Activated T-cell treated with anti-CD3 and anti-CD28 coated beads, Interleukin-2, amount 50 U/mL, for 72 hours (primary cell): ENCODE measurements around the gene ZNF19. TPM values are rescaled to one million over a fixed set of nuclear protein-coding genes. Genes with fewer than 3 reads are reported as not detected.
A peak's percentile ranks its signal among the peaks of the same experiment; 100 is the strongest.
"Not testable (repeated sequence)": the region's sequence is repeated elsewhere in the genome, so short reads cannot be mapped to it uniquely, and the experiment has no call there.

Experiments
- ATAC-seq, 2 donors: fragments of 150-1000 bp; cut with Tn5 transposase; replicated peaks in 1 of 2; 2 replicates each; pipeline ENCODE4 v1.10.0; 2021; ENCODE audit warnings: moderate library complexity in 2 of 2, mild to moderate bottlenecking in 1 of 2
- DNase-seq, 2 donors: peaks; one replicate each; pipeline ENCODE4 v3.0.0; 2021 to 2022; ENCODE audit warnings: mixed read lengths in 1 of 2
- H3K27ac Mint-ChIP-seq: one replicate; pipeline ENCODE4 v1.8.0; 2022; ENCODE audit warnings: mild to moderate bottlenecking, moderate library complexity, mixed read lengths
- H3K27me3 Mint-ChIP-seq: one replicate; pipeline ENCODE4 v1.8.0; 2022; ENCODE audit warnings: low read depth, mixed read lengths
- H3K36me3 Mint-ChIP-seq, 2 donors: one replicate each; pipeline ENCODE4 v1.8.0; 2022; ENCODE audit warnings: mixed read lengths in 2 of 2, mild to moderate bottlenecking in 1 of 2; ENCODE audit not compliant: insufficient read depth in 2 of 2
- H3K4me1 Mint-ChIP-seq: one replicate; pipeline ENCODE4 v1.8.0; 2022; ENCODE audit warnings: low read depth, mixed read lengths
- H3K4me3 Mint-ChIP-seq, 2 donors: one replicate each; pipeline ENCODE4 v1.8.0; 2022; ENCODE audit warnings: mild to moderate bottlenecking in 2 of 2, mixed read lengths in 2 of 2, moderate library complexity in 2 of 2
- H3K9me3 Mint-ChIP-seq, 2 donors: one replicate each; pipeline ENCODE4 v1.8.0; 2022; ENCODE audit warnings: mixed read lengths in 2 of 2
- total RNA-seq, 2 donors: library from RNA; stranded (reverse); gene quantifications; one replicate each; pipeline ENCODE4 v1.2.3, GENCODE V29; 2022

ZNF19 gene
- total RNA-seq, 2 donors from 2014 or later, result 4.5 to 4.9 TPM

- Mint-ChIP-seq H3K4me1 (no peaks in the 10 kb centered on the region), H3K9me3 (no peaks in the 10 kb centered on the region), H3K27me3 (no peaks in the 10 kb centered on the region), H3K36me3 (no peaks in the 10 kb centered on the region), H3K4me3 (no peak overlapping the region), H3K27ac (no peak overlapping the region)
- ATAC-seq (no peak), DNase-seq (no peak)
Measured at GRCh38 chr16:71504901-71505300, 15.8 kb upstream of the ZNF19 start.

GRCh38 chr16:71504051-71504450 lies 14.9 kb upstream of the ZNF19 start:
- H3K4me3 Mint-ChIP-seq, H3K36me3 Mint-ChIP-seq, DNase-seq, H3K9me3 Mint-ChIP-seq, H3K4me1 Mint-ChIP-seq, H3K27ac Mint-ChIP-seq, H3K27me3 Mint-ChIP-seq, ATAC-seq: not testable (repeated sequence)

- Mint-ChIP-seq H3K4me1 (no peaks in the 10 kb centered on the region), H3K27ac (no peak overlapping the region), H3K27me3 (no peaks in the 10 kb centered on the region), H3K4me3 (no peak overlapping the region), H3K36me3 (no peaks in the 10 kb centered on the region), H3K9me3 (no peaks in the 10 kb centered on the region)
- DNase-seq, result no peak
- no peak for ATAC-seq
Measured at GRCh38 chr16:71501547-71501946, 12.4 kb upstream of the ZNF19 start.

- H3K36me3 Mint-ChIP-seq, result no peaks in the 10 kb centered on the region
- no peaks in the 10 kb centered on the region for H3K9me3 Mint-ChIP-seq
- H3K4me1 Mint-ChIP-seq, result no peaks in the 10 kb centered on the region
- DNase-seq (no peak), ATAC-seq (no peak)
- H3K4me3 Mint-ChIP-seq, result no peak overlapping the region
- no peak overlapping the region for H3K27ac Mint-ChIP-seq
- H3K27me3 Mint-ChIP-seq, result no peaks in the 10 kb centered on the region
Measured at GRCh38 chr16:71500964-71501363, 11.8 kb upstream of the ZNF19 start.

- Mint-ChIP-seq H3K36me3 (no peaks in the 10 kb centered on the region), H3K27ac (no peak overlapping the region), H3K4me1 (no peaks in the 10 kb centered on the region), H3K4me3 (no peak overlapping the region), H3K27me3 (no peaks in the 10 kb centered on the region), H3K9me3 (no peaks in the 10 kb centered on the region)
- DNase-seq (peak; percentile 38 to 58), ATAC-seq (peak; percentile 41 to 56)
Measured at GRCh38 chr16:71499775-71500364, 10.7 kb upstream of the ZNF19 start.

GRCh38 chr16:71498031-71498430 lies 8.9 kb upstream of the ZNF19 start:
- ATAC-seq, result no peak
- H3K4me3 Mint-ChIP-seq, result no peak overlapping the region
- no peaks in the 10 kb centered on the region for H3K4me1 Mint-ChIP-seq
- H3K36me3 Mint-ChIP-seq, result no peaks in the 10 kb centered on the region
- H3K27me3 Mint-ChIP-seq, result no peaks in the 10 kb centered on the region
- H3K27ac Mint-ChIP-seq, result no peak overlapping the region
- H3K9me3 Mint-ChIP-seq, result no peaks in the 10 kb centered on the region
- DNase-seq, result no peak

GRCh38 chr16:71493213-71493612 lies 4.1 kb upstream of the ZNF19 start:
- H3K27me3 Mint-ChIP-seq, result no peaks in the 10 kb centered on the region
- no peak overlapping the region for H3K27ac Mint-ChIP-seq
- no peaks in the 10 kb centered on the region for H3K36me3 Mint-ChIP-seq
- no peak for DNase-seq
- ATAC-seq, result no peak
- no peaks in the 10 kb centered on the region for H3K9me3 Mint-ChIP-seq
- H3K4me3 Mint-ChIP-seq, result no peak overlapping the region
- H3K4me1 Mint-ChIP-seq, result no peaks in the 10 kb centered on the region

GRCh38 chr16:71492786-71493185 lies 3.7 kb upstream of the ZNF19 start:
- no peak for ATAC-seq
- Mint-ChIP-seq H3K9me3 (no peaks in the 10 kb centered on the region), H3K27ac (no peak overlapping the region), H3K27me3 (no peaks in the 10 kb centered on the region), H3K4me1 (no peaks in the 10 kb centered on the region), H3K4me3 (no peak overlapping the region), H3K36me3 (no peaks in the 10 kb centered on the region)
- no peak for DNase-seq

- ATAC-seq, result no peak
- Mint-ChIP-seq H3K27ac (no peak overlapping the region), H3K9me3 (no peaks in the 10 kb centered on the region)
Measured at GRCh38 chr16:71491054-71491453, 1.9 kb upstream of the ZNF19 start.

GRCh38 chr16:71490361-71490760 lies 1.2 kb upstream of the ZNF19 start:
- Mint-ChIP-seq H3K27me3 (no peaks in the 10 kb centered on the region), H3K4me1 (no peaks in the 10 kb centered on the region), H3K9me3 (no peaks in the 10 kb centered on the region), H3K27ac (no peak overlapping the region), H3K36me3 (no peaks in the 10 kb centered on the region), H3K4me3 (no peak overlapping the region)
- DNase-seq (no peak), ATAC-seq (no peak)

More at GRCh38 chr16:71491054-71491453, 1.9 kb upstream of the ZNF19 start:
- Mint-ChIP-seq H3K27me3 (no peaks in the 10 kb centered on the region), H3K4me3 (no peak overlapping the region), H3K36me3 (no peaks in the 10 kb centered on the region), H3K4me1 (no peaks in the 10 kb centered on the region)
- no peak for DNase-seq

- Mint-ChIP-seq H3K4me3 (peak overlapping the region; percentile 83 to 93), H3K9me3 (no peaks in the 10 kb centered on the region), H3K27me3 (no peaks in the 10 kb centered on the region), H3K27ac (peak overlapping the region; percentile 74), H3K36me3 (peaks cover 0 to 1% of the 10 kb centered on the region in 2 donors), H3K4me1 (peaks cover 17% of the 10 kb centered on the region)
- DNase-seq, result peak; percentile 81 to 84
- ATAC-seq, result peak; percentile 97
Measured at GRCh38 chr16:71484006-71484893, 4.9 kb downstream of the ZNF19 start.

- no peaks in the 10 kb centered on the region for H3K27me3 Mint-ChIP-seq
- H3K4me1 Mint-ChIP-seq, result peaks cover 17% of the 10 kb centered on the region
- H3K9me3 Mint-ChIP-seq, result no peaks in the 10 kb centered on the region
- ATAC-seq, result no peak
- peaks cover 0 to 1% of the 10 kb centered on the region in 2 donors for H3K36me3 Mint-ChIP-seq
- H3K27ac Mint-ChIP-seq, result no peak overlapping the region
- H3K4me3 Mint-ChIP-seq, result no peak overlapping the region
- no peak for DNase-seq
Measured at GRCh38 chr16:71482569-71482968, 6.6 kb downstream of the ZNF19 start.

- Mint-ChIP-seq H3K36me3 (peaks cover 0 to 1% of the 10 kb centered on the region in 2 donors), H3K27me3 (no peaks in the 10 kb centered on the region), H3K9me3 (no peaks in the 10 kb centered on the region), H3K27ac (no peak overlapping the region), H3K4me3 (no peak overlapping the region), H3K4me1 (peaks cover 17% of the 10 kb centered on the region)
- DNase-seq (no peak), ATAC-seq (no peak)
Measured at GRCh38 chr16:71480956-71481355, 8.2 kb downstream of the ZNF19 start.
